GM21737 (cell line): ENCODE data around the gene ACKR3.

Experiments used
- ATAC-seq: cut with Tn5 transposase; IDR thresholded peaks from one replicate; pipeline ENCODE4 v1.9.1; 2021; ENCODE audit warnings: mild to moderate bottlenecking, moderate library complexity; ENCODE audit not compliant: unreplicated experiment

ACKR3 gene

GRCh38 chr2:236548179-236548921 lies 21.3 kb upstream of the ACKR3 start:
- no peak for ATAC-seq

- ATAC-seq, result no peak
Measured at GRCh38 chr2:236549165-236549564, 20.5 kb upstream of the ACKR3 start.

- ATAC-seq, result no peak
Measured at GRCh38 chr2:236550290-236550689, 19.3 kb upstream of the ACKR3 start.

GRCh38 chr2:236550701-236551465 lies 18.7 kb upstream of the ACKR3 start:
- ATAC-seq, result no peak

- peak; percentile 36 for ATAC-seq
Measured at GRCh38 chr2:236551471-236552211, 18.0 kb upstream of the ACKR3 start.

- ATAC-seq, result peak; percentile 9
Measured at GRCh38 chr2:236552212-236552542, 17.4 kb upstream of the ACKR3 start.

GRCh38 chr2:236552581-236553363 lies 16.9 kb upstream of the ACKR3 start:
- ATAC-seq, result no peak

GRCh38 chr2:236553522-236553921 lies 16.1 kb upstream of the ACKR3 start:
- no peak for ATAC-seq

- ATAC-seq, result no peak
Measured at GRCh38 chr2:236554629-236555282, 14.9 kb upstream of the ACKR3 start.

- ATAC-seq, result no peak
Measured at GRCh38 chr2:236555481-236555880, 14.1 kb upstream of the ACKR3 start.

- no peak for ATAC-seq
Measured at GRCh38 chr2:236557306-236558030, 12.2 kb upstream of the ACKR3 start.

- ATAC-seq, result no peak
Measured at GRCh38 chr2:236558036-236558435, 11.6 kb upstream of the ACKR3 start.

GRCh38 chr2:236558993-236559978 lies 10.3 kb upstream of the ACKR3 start:
- ATAC-seq, result peak; percentile 47

- no peak for ATAC-seq
Measured at GRCh38 chr2:236561874-236562273, 7.8 kb upstream of the ACKR3 start.

GRCh38 chr2:236562434-236562833 lies 7.2 kb upstream of the ACKR3 start:
- no peak for ATAC-seq

- no peak for ATAC-seq
Measured at GRCh38 chr2:236563953-236564352, 5.7 kb upstream of the ACKR3 start.

- no peak for ATAC-seq
Measured at GRCh38 chr2:236565212-236565611, 4.4 kb upstream of the ACKR3 start.

GRCh38 chr2:236565879-236566402 lies 3.7 kb upstream of the ACKR3 start:
- no peak for ATAC-seq
